ENCODE data around the gene RTL10.

The RTL10 gene, protein sequence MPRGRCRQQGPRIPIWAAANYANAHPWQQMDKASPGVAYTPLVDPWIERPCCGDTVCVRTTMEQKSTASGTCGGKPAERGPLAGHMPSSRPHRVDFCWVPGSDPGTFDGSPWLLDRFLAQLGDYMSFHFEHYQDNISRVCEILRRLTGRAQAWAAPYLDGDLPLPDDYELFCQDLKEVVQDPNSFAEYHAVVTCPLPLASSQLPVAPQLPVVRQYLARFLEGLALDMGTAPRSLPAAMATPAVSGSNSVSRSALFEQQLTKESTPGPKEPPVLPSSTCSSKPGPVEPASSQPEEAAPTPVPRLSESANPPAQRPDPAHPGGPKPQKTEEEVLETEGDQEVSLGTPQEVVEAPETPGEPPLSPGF

DNA sequence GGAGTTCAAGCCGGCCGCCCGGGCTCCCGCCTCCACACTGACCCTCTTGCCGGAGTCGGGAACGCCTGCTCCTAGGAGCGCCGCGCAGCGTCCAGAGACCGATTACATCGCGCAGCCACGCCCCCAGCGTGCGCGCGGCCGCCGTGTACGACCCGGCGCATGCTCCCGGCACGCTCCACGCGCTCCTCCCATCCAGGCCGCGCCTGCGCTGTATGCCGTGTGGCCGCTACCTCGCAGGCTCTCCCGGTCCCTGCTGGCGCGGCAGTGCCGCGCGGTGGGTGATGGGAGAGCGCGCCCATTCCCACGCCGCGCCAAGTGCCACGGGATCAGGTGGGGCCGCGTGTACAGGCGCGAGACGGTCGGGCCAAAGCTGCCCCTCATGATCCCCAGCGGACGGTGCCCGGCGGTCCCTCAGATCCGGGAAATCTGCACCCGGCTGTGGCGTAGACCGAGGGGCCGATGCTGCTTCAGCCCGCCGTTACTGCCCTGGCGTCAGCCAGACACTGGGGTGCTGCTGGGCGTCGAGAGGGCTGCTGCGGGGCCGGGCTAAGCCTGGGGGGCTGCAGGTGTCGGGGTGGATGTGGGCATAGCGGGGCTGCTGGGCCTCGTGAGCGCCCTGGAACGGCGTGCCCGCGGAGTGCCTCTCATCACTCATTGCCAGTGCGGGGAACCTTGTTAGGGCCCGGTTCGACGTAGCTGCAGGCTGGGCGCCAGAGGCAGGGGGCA is at the start of gene RTL10, which contains the start of gene GNB1L:
TSS of gene RTL10 (minus strand) at position 97 of the 726 bp plus-strand sequence. CDS start 2,613 bp downstream, outside the sequence.
TSS of gene GNB1L (minus strand) at position 97 of the 726 bp plus-strand sequence. CDS start 33,519 bp downstream, outside the sequence.
- peak; percentile 74 for DNase-seq

DNA sequence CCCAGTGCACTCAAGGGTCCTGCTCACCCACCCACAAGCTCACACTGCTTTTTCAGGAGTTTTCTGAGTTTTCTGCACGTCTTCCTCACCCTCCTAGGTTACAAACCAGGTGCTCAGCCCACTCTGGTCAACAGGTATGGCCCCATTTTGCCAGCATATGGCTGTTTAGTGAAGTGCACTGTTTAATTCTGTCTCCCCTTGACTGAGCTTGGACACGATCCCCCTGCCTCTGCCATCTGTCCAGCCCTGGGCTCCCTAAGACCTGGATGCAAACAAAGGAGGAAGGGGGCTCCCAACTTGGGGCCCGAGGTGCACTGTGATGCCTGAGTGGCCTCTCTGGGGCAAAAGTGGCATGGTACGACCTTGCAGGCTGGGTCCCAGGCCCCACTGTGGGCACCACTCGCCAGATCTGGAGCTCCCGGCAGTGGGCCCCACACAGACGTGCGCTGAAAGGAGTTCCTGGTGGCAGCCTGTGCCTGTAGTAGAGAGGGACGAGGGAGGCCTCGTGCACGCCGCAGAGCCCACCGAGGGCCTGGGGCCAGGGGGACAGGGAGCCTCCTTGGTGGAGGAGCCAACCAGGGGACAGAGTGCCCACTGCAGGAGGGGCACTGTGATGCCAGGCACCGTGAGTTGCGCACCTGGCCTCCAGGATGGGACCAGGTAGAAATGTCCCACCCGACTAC is 49.6 kb upstream of the RTL10 start:
- no peak for DNase-seq

DNA sequence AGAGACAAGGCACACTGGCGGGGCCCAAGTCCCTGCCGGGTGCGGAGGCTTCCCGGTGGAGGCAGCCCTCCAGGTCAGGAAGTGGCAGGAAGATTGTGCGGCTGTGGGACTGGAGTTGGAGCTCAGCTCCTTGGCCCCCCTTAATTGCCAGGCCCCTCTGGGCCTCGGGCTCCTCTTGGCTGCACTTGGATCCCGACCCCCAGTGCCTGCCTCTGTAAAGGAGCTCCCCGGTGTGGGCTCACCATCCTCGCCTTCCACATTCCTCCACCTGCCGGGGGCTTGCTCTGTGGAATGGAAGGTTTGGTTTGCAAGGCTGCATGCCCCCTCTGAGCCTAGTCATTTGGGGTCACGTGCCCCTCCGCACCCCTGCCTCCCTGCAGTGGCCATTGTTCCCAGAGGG is 48.8 kb upstream of the RTL10 start:
- no peak for DNase-seq

DNA sequence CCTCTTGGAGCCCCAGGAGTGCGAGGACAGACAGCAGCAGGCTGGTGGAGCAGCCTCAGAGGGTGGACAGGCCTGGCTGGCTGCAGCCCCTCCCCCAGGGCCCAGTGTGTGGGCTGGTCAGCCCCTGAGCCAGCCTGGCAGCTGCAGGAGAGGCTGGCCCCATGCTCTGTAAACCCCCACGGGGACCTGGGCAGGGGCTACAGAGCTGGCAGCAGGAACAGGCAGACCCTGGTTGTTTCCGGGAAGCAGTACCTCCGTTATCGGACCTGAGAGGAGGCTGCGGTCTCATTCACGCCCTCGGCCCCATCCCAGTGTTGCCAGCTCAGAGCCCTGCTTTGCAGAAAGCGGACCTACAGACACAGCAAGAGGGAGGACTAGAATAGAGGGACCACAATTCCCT is 48.4 kb upstream of the RTL10 start:
- DNase-seq = no peak

DNA sequence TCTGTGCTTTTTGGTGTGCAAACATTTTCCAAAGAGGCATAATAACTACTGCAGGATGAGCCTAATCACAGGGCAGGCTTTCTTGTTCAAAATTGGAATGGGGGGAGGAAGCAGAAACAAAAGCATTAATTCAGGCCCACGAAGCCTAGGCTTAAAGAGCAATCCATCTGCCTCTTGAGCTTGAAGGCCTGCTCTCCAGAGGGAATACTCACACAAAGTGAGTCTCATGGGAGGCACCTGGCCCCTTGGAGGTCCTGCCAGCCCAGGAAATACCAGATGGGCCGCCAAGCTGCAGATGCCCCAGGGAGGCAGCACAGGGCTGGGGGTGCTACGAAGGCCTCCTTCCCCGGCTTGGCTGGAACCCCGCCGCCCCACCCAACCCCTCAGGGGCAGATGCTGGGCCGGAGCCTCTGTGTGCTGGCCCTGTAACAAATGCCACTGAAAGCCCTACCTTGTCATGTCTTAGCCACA is 47.6 kb upstream of the RTL10 start:
- peak; percentile 19 for DNase-seq

DNA sequence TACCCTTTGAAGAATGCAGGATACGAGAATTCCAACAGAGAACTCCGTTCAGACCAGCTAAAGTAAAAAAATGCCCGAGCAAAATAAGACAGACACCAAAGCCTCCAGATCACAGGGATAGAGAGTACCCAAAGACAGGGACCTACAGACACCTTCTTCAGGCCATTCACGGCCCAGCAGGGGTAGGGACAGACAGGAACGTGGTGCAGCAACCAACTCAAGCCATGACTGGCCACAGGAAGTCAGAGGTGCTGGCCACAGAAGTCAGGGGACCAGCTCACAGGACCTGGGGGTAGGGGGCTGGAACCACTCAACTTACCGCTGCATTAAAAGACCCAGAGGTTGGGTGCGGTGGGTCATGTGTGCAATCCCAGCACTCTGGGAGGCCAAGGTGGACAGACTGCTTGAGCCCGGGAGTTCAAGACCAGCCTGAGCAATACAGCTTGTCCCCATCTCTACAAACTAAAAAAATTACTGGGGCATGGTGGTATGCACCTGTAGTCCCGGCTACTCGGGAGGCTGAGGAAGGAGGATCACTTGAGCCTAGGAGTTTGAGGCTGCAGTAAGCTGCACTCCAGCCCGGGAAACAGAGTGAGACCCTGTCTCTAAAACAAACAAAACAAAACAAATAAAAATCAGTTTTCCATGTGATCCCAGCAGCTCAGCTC is 47.0 kb upstream of the RTL10 start:
- no peak for DNase-seq

DNA sequence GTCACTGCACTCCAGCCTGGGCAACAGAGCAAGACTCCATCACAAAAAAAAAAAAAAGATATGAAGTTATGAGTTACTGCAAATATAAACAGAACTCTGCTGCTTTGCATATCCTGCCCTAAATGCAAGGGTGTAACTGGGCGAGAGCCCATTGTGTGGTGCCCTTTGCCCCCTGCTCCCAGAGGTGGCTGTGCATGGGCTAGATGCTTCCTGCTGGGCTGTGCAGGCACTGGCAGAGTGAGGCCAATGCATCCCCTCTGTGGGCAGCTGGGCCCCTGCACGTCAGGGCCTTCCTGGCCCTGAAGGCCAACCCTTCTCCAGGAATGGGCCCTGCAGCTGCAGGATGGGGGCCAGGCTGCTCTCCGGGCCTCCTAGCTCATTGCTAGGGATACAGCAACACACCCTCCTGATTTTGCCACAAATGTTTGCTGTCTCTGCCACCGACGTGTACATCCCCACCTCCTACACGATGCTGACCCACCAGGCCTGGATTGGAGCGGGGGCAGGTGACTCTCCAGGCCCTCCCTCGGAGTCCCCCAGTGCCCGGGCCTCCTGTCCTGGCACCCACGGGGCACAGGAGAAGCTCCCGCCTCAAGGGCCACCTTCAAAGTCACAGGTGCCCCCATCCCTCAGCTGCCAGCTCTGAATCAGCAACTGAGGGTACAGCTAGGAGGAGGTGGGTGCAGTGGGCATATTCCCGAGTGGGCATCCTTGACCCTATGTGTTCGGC is 46.2 kb upstream of the RTL10 start:
- no peak for DNase-seq

DNA sequence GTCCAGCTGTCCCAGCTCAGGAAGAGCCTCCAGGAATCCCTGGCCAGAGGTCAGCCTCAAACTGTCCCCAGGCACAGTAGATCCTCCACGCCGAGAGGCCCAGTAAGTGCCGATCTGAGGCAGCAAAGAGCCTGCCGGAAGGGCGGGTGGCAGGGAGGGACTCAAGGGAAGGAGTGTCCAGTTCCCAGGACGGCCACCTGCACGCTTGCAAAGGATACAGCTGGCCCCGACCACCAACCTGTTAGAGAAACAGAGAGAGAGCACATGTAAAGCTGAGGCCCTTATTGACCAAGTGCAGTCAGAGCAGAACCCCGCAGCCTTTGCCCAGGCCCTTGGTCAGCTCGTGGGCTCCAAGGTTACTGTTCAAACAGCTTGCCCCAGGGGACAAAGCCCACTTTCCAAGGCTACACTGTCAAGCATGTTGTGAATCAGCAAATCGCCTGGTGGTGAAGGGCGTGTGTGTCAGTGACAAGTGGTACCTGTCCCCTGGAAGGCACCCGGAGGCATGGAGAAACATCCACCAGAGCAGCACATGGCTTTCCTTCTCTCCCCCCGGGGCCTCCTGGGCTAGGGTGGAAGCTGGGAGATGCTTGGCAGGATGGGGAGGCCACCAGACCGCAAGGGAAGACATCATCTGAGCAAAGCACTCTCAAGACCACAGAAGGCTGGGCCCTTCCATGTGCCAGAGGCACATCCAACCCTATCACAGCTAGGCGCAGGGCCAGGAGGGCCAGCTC is 44.3 kb upstream of the RTL10 start:
- no peak for DNase-seq

DNA sequence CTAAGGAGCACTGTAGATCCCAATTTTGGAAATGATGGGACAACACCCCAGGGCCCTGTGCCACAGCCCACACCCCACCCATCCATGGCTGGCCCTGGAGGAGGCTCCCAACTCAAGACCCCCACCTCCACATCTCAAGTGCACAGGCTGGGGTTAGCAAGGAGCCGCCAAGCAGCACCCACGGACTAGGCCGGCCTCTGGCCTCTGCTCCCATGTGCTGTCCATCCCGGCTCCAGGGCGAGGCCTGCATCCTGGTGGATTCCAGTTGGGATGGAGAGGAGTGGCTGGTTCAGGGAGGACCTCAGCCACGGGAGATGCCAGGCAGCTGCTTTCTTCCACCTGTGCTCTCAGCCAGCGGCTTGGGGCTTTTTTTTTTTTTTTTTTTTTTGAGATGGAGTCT is 43.5 kb upstream of the RTL10 start:
- no peak for DNase-seq

DNA sequence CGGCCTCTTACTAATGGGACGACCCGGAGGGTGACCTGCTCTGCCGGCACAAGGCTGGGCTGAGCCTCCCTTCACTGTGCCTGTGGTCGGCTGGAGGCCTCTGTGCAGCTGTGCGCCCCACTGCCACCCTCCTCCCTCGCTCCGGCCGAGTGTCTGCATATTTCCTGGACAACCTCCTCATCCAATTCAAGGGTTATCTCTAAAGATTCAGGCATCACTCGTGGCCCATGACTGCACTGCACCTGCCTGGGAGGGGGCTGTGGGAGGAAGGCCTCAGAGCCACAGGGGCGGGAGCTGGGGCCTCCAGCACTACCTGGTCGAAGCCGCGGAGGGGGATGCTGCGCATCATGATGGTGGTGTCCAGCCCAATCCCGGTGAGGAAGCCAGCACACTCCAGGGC is 43.1 kb upstream of the RTL10 start:
- no peak for DNase-seq

DNA sequence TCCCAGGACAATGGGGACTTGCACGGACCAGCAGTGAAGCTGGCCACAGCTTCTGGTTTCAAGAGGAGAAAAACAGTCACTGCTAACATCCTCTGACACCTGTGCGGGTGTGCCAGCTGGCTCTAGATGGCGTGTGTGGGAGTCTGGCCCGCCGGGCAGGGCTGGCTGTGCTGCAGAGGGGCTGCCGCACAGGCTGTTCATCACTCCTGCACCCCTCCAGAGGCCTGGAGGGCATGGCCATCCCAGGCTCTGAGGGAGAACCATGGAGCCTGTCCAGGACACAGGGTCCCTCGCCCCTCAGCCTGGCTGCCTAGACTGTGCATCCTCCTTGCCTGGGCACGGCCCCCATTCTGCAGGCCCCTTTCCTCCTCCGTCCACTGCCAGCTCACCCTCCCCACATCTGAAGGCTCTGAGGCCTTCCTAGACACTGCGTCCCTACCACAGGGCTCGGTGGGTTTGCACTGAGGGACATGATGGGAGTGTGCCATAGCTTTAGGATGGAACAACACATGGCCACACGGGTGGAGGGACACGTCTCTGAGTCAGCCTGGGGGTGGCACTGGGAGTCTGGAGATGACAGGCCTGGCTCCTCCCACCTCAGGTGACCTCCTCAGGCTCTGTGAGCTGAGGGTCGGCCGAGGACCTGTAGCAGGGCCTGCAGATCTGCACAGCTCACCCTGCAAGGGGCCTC is 42.1 kb upstream of the RTL10 start:
- DNase-seq = peak; percentile 5

DNA sequence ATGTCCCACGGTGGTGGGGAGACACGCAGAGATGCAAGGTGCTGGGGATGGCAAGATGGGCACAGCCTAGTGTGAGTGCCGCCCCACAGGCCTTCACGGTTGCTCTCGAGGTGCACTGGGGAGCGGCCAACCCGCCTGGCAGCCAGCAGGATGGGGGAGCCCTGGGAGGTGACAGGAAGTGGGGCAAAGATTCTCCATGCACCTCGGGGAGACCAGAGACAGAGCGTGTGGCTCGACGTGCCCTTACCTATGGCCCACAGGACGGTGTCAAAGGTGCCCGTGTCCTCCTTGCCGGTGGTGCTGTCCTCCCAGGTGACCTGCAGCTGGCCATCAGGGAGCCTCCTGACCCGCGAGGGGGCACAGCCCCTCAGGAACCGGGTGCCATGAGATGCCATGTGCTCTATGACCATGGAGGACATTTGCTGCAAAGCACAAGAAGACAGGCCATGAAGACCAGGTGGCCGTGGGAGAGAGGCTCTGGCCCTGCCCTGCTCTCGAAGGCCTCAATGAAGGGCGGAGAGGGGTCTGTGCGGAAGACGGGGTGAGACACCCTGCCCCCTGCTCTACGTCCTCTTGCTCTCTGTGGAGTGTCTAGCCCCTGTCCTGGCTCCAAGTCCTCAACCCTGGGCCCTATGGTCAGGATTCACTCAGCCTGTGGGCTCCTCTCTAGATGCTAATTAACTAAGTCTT is 40.6 kb upstream of the RTL10 start:
- DNase-seq = no peak

DNA sequence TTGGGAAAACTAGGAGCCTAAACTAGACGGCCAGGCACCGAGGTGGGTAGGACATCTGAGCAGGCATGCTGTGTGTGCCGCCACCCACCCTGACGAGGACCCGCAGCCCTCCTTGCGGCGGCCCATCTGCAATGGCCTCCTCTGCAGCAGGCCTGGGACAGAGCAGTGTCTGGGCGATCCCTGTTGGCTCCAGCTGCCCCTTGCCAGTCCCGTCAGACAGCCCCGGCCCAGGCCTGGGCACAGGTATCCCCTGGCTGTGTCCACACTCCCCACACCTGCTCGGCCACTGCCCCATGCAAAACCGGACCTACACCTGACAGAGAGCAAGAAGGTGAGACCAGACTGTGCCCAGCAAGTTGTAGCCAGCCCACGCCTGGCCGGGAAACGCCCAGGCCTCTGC is 38.7 kb upstream of the RTL10 start:
- no peak for DNase-seq

DNA sequence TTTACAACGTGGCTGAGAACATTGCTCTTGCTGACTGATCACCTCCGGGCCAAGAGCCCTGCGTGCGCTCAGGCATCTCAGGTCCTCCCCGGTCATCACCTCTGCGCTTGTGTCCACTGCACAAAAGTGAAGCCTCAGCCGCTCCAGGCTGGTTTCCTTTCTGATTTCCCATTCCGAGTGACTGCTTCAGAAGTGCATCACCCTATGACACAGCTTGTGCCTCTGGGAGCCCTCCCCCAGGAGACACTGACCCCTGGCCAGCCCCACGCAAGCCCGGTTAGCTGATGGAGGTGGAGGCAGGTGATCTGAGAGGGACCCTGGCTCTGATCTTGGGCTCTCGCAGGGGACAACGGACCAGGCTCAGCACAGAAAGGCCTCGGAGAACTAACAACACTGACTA is 38.3 kb upstream of the RTL10 start:
- no peak for DNase-seq

DNA sequence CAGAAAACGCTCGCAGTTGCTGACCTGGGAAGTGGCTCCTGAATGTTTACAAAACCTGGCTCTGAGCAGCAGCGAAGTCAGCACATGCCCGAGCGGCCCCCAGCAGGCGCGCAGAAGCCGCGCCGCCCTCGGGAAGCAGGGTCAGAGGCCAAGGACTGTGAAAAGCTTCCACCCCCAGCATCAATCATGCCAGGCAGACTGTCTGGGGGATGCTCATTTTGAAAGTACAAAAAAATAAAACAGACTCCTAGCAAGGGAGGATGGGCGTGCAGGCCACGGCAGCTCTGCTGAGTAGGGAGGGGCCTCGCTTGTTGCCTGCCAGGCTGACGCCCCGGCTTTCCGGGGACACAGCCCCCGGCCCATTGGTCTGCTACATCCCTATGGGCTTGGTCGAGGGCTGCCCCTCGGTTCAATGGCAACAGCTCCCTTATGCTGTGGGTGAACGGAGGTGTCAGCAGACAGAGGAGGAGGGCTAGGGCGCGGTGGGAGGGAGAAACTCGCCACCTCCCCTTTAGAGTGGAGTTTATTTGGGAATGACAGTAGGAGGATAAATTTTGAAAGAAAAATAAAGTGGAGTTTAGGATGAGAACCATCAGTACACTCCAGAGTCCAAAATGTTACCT is 37.7 kb upstream of the RTL10 start:
- no peak for DNase-seq

DNA sequence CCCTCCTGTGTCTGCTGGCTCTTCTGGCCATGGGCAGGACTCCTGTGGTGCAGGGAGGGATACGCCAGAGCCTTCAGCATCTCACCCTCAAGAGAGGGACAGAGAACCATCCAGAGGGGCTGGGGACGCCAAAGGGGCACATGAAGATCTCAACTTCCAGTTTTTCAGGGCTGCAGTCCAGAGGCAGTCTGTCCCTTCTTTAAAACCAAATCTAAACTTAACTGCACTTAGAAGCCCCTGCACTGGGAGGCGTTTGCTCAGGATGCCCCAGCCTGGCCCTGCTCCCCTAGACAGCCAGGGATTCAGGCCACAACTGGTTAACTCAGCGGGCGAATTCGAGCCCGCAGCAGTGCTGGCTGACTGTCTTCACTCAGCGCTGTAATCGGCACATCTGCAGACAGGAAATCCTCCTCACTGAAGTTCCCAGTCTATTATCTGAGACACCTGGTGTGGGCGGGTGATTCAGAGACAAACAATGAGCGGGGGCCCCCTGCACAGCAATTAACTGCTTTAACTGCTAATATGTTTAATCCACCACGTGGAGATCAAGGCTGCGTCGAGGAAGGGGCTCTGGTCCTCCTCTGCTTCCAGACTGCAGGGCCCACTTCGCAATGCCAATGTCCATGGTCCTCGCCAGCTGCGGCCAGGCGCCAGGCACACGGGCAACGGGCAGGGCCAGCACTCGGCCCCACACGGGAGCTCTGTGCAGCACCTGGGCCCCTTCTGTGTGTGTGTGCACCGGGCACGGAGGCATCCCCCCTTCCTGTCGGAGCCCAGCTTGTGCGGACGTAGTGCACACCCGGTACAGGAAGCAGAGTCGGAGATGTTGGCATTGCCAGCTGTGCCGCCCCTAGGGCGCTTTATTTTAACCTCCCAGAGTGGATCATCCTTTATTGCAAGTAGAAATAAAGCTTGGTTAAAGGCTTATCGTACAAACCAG is 36.9 kb upstream of the RTL10 start:
- DNase-seq = peak; percentile 10

DNA sequence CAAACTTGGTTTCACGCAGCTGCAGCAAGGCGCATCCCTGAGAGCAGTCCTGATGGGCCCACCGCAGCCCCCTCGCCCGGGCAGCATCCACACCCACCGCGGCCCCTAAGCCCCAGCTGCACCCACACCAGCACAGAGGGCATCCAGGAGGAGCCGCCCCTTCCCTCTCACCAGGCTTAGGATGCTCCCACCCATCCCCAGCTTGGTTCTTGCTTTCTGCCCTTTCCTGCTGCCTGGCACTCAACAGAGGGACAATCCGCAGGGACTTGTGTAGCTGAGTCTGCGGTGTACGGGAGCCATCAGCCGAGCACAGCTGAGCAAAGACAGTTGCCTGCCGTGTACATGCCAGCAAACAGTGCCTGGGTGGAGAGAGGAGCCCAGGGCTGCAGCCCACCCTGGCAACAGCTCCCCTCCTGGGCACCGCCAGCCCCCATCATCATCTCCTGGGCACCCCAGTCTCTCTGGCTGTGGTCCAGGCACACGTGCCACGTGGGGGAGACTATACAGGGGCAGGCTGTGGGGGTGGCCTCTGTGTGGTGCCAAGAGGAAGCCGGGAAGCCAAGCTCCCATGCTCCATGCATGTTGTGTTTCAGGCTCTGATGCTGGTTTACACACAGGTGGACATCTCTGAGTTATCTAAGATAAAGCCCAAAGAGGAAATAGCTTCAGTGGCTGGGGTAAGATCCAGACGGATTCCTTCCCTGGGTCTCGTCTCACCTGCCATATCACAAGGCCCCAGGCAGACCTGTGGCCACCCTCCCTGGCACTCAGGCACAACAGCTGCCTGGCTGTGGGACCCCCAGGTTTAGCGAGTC is 36.0 kb upstream of the RTL10 start:
- no peak for DNase-seq

DNA sequence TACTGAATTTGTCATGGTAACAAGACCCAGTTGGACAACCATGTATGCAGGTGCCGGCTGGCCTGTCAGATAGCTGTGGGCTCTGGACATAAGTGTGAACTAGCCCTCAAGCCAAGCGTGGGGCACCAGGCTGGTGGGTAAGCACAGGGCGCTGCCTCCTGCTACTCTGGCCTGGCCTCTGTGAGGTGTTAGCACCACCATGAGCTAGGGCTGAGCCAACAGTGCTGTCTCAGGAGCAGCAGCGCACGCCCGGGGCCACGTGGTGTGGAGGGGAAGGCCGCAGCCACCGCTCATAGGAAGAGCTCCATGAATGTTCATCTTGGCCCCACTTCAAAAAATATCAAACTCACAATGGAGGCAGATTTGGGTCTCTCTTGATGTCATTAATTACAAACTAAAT is 35.3 kb upstream of the RTL10 start:
- DNase-seq = no peak

Data from NCI-H1694 (cell line).